Activated naive CD4-positive, alpha-beta T cell treated with anti-CD3 and anti-CD28 coated beads, Interleukin-2, amount 50 U/mL, for 72 hours (primary cell): ENCODE measurements around the gene NEU1. TPM values are rescaled to one million over a fixed set of nuclear protein-coding genes. Genes with fewer than 3 reads are reported as not detected.
"Not testable (repeated sequence)": the region's sequence is repeated elsewhere in the genome, so short reads cannot be mapped to it uniquely, and the experiment has no call there.

ENCODE experiments used
- ATAC-seq, 2 donors: fragments of 150-1000 bp; cut with Tn5 transposase; 2 replicates each; pipeline ENCODE4 v1.10.0; 2021; ENCODE audit warnings: mild to moderate bottlenecking in 2 of 2, moderate library complexity in 2 of 2
- DNase-seq, 2 donors: peaks; one replicate each; pipeline ENCODE4 v3.0.0; 2021 to 2022; ENCODE audit warnings: low spot score in 2 of 2
- H3K27ac Mint-ChIP-seq, 2 donors: one replicate each; pipeline ENCODE4 v1.8.0; 2022; ENCODE audit warnings: mild to moderate bottlenecking in 2 of 2, mixed read lengths in 2 of 2
- H3K36me3 Mint-ChIP-seq, 2 donors: one replicate each; pipeline ENCODE4 v1.8.0; 2022; ENCODE audit warnings: mixed read lengths in 2 of 2
- H3K9me3 Mint-ChIP-seq, 2 donors: one replicate each; pipeline ENCODE4 v1.8.0; 2022; ENCODE audit warnings: mixed read lengths in 2 of 2
- total RNA-seq, 2 donors: library from RNA; stranded (reverse); gene quantifications; one replicate each; pipeline ENCODE4 v1.2.3, GENCODE V29; 2022

Gene NEU1
- total RNA-seq, 2 donors from 2014 or later, result 18.6 to 48.8 TPM

- ATAC-seq (no peak), DNase-seq (no peak)
- peaks cover 8 to 9% of the 10 kb centered on the region in 2 donors for H3K36me3 Mint-ChIP-seq
- H3K9me3 Mint-ChIP-seq, result no peaks in the 10 kb centered on the region
- no peak overlapping the region for H3K27ac Mint-ChIP-seq
These were observed 17.3 kb upstream of the NEU1 start for GRCh38 chr6:31879901-31880300.

DNA sequence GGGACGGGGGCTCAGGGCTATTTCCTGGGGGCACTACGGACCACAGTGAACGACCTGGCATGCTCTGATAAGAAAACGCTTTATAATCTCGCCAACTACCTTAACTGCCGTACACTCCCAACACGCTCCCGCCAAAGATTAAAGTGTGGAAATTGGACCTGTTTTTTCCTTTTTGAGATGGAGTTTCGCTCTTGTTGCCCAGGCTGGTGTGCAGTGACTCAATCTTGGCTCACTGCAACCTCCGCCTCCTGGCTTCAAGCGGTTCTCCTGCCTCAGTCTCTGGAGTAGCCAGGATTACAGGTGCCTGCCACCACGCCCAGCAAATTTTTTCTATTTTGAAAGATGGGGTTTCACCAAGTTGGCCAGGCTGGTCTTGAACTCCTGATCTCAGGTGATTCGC lies 16.5 kb upstream of the NEU1 start:
- H3K9me3 Mint-ChIP-seq, result no peaks in the 10 kb centered on the region
- no peak overlapping the region for H3K27ac Mint-ChIP-seq
- ATAC-seq, result no peak

GRCh38 chr6:31878726-31879125 lies 16.1 kb upstream of the NEU1 start, which contains the start of gene SLC44A4:
Gene SLC44A4 (minus strand): TSS chr6:31878997. CDS start chr6:31878980, 17 bp downstream.
- Mint-ChIP-seq H3K27ac (peak within 1 kb of the TSS in 1 of 2 donors; percentile 42), H3K36me3 (peaks cover 8 to 9% of the 10 kb centered on the region in 2 donors), H3K9me3 (no peaks in the 10 kb centered on the region)
- DNase-seq (no peak), ATAC-seq (no peak)

More for the DNA sequence above, 16.5 kb upstream of the NEU1 start:
- peaks cover 8 to 9% of the 10 kb centered on the region in 2 donors for H3K36me3 Mint-ChIP-seq
- DNase-seq, result no peak

DNA sequence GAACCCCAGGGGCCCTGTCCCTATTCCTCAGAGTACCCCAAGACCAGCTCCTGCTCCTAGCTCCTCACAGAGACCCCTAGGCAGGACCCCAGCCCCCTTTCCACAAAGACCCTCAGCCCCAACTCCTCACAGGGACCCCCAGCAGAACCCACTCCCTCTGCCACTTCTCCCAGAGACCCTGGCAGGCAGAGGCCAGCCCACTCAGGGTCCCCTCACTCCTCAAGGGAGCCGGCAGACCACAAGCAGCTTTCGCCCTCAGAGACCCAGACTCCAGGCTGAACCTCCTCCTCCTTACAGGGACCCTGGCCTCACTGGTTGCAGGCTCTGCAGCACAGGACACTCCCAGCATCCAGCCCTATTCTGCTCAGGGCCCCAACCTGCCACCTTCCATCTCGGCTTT lies 15.6 kb upstream of the NEU1 start:
- H3K27ac Mint-ChIP-seq, result peak overlapping the region in 1 of 2 donors; percentile 42
- ATAC-seq (no peak), DNase-seq (no peak)
- peaks cover 8 to 9% of the 10 kb centered on the region in 2 donors for H3K36me3 Mint-ChIP-seq
- no peaks in the 10 kb centered on the region for H3K9me3 Mint-ChIP-seq

DNA sequence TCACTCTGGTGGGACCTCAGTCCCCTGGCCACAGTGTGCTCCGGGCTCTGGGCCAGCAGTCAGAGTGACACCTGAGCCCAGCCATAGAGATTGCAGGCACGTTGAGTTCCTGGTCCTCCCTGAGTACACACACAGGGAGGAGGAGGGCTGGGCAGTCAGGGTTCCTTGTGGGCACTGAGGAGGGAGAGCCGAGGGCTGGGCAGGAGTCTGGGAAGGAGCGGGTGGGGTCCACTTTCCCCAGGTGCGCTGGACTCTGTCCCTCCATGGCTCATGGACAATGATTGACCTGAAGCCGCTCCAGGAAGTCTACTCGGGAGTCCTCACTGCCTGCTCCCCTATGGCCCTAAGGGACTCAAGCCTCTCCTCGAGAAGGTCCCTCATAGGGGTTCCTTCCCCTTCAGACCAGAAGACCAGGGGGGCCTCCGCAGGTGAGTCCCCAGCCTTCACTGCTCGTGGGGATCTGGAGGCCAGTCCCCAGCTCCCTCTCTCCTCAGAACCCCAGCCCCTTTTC lies 15.1 kb upstream of the NEU1 start:
- Mint-ChIP-seq H3K36me3 (peaks cover 8 to 9% of the 10 kb centered on the region in 2 donors), H3K27ac (peak overlapping the region; percentile 42 to 60), H3K9me3 (no peaks in the 10 kb centered on the region)
- no peak for DNase-seq
- no peak for ATAC-seq

- H3K27ac Mint-ChIP-seq, result peak overlapping the region; percentile 42 to 60
- DNase-seq (no peak), ATAC-seq (no peak)
- H3K36me3 Mint-ChIP-seq, result peaks cover 8 to 9% of the 10 kb centered on the region in 2 donors
- no peaks in the 10 kb centered on the region for H3K9me3 Mint-ChIP-seq
These were observed 14.6 kb upstream of the NEU1 start for GRCh38 chr6:31877125-31877650.

- no peaks in the 10 kb centered on the region for H3K9me3 Mint-ChIP-seq
- H3K36me3 Mint-ChIP-seq, result peaks cover 6 to 7% of the 10 kb centered on the region in 2 donors
- H3K27ac Mint-ChIP-seq, result no peak overlapping the region
- ATAC-seq (no peak), DNase-seq (no peak)
These were observed 13.7 kb upstream of the NEU1 start for GRCh38 chr6:31876357-31876756.

DNA sequence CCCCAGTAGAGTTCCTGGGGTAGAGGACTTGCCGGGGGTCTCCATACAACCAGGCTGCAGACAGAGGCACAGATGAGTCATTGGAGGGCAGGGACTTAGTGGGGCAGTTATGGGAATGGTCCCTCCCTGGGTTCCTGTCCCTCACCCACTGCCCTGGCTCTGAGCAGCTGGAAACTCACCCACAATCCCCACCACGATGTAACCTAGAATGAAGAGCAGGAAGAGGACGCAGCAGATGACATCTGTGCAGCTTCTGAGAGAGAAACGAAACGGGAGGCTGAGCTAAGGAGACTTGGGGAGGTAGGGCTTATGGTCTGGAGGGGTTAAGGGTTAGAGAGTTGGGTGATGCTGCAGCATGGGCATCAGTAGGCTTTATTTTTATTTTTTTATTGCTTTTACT lies 13.3 kb upstream of the NEU1 start:
- Mint-ChIP-seq H3K36me3 (peaks cover under 1 to 2% of the 10 kb centered on the region in 2 donors), H3K27ac (peak overlapping the region in 1 of 2 donors; percentile 21), H3K9me3 (no peaks in the 10 kb centered on the region)
- ATAC-seq (no peak), DNase-seq (no peak)

DNA sequence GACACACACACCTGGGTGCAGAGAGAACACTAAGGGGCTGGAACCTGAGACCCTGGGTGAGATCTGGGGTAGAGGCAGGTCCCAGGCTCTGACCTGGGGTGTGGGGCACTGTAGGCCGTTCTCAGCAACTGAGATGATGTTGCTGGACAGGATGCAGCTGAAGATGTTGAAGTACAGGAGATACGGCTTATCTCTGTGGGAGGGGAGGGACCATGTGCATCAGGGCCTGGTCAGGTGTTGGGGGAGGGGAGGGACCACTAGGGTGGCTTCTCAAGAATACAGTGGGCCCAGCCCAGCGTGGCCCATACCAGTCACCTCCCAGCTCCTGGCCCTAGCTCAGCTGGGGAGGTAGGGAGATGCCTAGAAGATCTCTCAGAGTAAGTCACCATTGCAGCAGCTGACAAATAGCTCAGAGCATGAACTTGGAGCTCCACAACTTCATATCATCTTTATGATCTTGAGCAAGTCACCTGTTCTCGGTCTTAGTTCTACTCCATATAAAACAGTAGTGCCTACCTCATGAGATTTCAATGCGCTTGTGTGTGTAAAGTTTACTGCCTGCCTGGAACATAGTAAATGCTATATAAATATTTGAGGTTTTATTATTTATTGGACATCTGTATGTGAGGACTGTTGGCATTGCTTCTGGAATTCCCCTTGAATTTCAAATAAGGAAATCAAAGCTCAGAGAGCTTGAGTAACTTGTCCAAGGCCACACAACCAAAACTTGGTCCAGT lies 12.4 kb upstream of the NEU1 start:
- Mint-ChIP-seq H3K36me3 (no peaks in the 10 kb centered on the region), H3K27ac (no peak overlapping the region), H3K9me3 (no peaks in the 10 kb centered on the region)
- DNase-seq (no peak), ATAC-seq (no peak)

DNA sequence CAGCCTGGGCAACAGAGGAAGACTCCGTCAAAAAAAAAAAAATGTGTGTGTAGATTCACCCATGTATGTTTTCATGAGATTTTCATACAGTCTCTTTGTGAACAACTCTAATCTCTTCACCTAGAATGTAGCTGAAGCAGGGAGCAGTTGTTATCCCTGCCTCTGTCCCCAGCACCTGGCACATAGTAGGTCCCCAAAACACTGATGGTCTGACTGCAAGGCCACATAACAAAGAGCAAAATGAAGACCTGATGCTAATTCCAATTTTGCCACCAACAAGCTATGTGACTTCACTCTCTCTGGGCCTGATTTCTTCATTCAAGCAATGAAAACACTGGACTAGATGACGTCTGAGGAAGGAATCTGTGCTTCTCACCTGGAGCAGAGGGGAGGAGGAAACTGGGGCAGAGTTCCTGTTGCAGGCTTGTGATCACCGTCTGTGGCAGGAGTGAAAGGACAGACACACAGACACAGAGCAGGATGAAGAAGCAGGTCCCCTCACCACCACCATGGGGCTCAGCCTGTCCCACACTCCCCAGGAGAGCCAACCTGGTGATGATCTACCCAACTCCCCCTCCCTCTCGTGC lies 11.6 kb upstream of the NEU1 start:
- Mint-ChIP-seq H3K36me3 (no peaks in the 10 kb centered on the region), H3K27ac (no peak overlapping the region), H3K9me3 (no peaks in the 10 kb centered on the region)
- DNase-seq (no peak), ATAC-seq (no peak)

GRCh38 chr6:31871046-31871659 lies 8.5 kb upstream of the NEU1 start:
- no peaks in the 10 kb centered on the region for H3K9me3 Mint-ChIP-seq
- ATAC-seq (no peak), DNase-seq (no peak)
- H3K27ac Mint-ChIP-seq, result no peak overlapping the region
- H3K36me3 Mint-ChIP-seq, result no peaks in the 10 kb centered on the region

- Mint-ChIP-seq H3K9me3 (no peaks in the 10 kb centered on the region), H3K36me3 (no peaks in the 10 kb centered on the region), H3K27ac (no peak overlapping the region)
- peak in 1 of 2 donors; percentile 52 for ATAC-seq
- DNase-seq, result no peak
These were observed 7.8 kb upstream of the NEU1 start for GRCh38 chr6:31870385-31870921.

GRCh38 chr6:31869343-31869742 lies 6.7 kb upstream of the NEU1 start:
- ATAC-seq (no peak), DNase-seq (no peak)
- Mint-ChIP-seq H3K36me3 (no peaks in the 10 kb centered on the region), H3K27ac (no peak overlapping the region), H3K9me3 (no peaks in the 10 kb centered on the region)

- DNase-seq, H3K9me3 Mint-ChIP-seq, ATAC-seq, H3K36me3 Mint-ChIP-seq, H3K27ac Mint-ChIP-seq: not testable (repeated sequence)
These were observed 6.0 kb upstream of the NEU1 start for GRCh38 chr6:31868658-31868971.

DNA sequence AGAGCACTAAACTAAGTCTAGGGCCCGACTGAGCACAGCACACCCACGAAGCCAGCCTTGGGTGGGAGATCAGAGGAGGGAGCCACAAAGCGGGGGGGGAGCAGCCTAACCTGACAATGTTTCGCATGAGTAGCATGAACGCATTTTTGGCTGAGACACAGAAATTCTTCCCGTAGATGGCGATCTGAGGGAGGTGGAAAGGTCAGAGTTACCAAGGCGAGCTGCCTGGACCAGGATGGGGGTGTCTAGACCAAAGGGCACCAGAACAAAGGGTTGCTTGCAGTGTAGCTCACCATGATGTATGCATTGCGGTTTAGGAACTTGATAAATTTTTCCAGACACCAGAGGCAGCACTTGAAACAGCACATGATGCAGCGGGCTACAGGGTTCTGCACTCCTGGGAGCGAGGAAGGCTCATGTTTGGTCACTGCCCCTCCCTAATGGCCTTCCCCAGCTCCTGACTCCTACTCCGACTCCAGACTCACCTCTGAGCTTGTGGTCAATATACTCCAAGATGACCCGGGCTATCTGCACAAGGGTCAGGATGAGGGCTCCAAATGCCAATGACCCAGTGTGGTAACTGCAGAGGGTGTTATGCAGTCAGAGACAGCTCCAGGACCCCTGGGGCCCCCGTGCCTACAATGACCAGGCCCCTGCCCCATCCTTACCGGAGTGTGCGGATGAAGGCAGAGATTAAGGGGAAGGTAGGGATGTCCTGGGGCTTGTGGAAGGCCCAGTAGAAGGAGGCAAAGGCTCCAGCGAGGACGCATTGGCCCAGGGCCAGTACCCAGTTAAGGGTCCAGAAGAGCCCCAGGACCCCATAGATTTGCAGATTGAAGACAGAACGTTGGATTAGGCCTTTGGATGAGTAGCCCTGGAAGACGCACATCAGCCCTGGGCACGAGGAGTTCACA lies 2.8 kb upstream of the NEU1 start:
- no peak overlapping the region for H3K27ac Mint-ChIP-seq
- H3K9me3 Mint-ChIP-seq, result no peaks in the 10 kb centered on the region

GRCh38 chr6:31864818-31865204 lies 2.2 kb upstream of the NEU1 start:
- Mint-ChIP-seq H3K27ac (no peak overlapping the region), H3K36me3 (no peaks in the 10 kb centered on the region), H3K9me3 (no peaks in the 10 kb centered on the region)

More for the DNA sequence above, 2.8 kb upstream of the NEU1 start:
- no peaks in the 10 kb centered on the region for H3K36me3 Mint-ChIP-seq
- no peak for DNase-seq
- no peak for ATAC-seq

More at GRCh38 chr6:31864818-31865204, 2.2 kb upstream of the NEU1 start:
- ATAC-seq (no peak), DNase-seq (no peak)
